Endodermal cell (in vitro differentiated cells): ENCODE results near the gene KCNT1. TPM values are rescaled to one million over a fixed set of nuclear protein-coding genes. Genes with fewer than 3 reads are reported as not detected.

Experiments
- DNase-seq: peaks from one replicate; pipeline ENCODE4 v3.0.0-alpha.2; 2017
- H3K27ac ChIP-seq: 2 replicates; pipeline ENCODE4 v1.5.1; 2013; ENCODE audit warnings: mild to moderate bottlenecking, low read depth, low read length, moderate library complexity
- H3K27me3 ChIP-seq: 2 replicates; pipeline ENCODE4 v1.6.1; 2013; ENCODE audit warnings: mild to moderate bottlenecking, low read length, moderate library complexity; ENCODE audit not compliant: insufficient read depth, control insufficient read depth, poor library complexity, severe bottlenecking
- H3K36me3 ChIP-seq: 2 replicates; pipeline ENCODE4 v1.7.0; 2013; ENCODE audit warnings: mild to moderate bottlenecking, low read length, moderate library complexity; ENCODE audit not compliant: control insufficient read depth, insufficient read depth
- H3K4me1 ChIP-seq: one replicate; pipeline ENCODE4 v1.7.0; 2013; ENCODE audit warnings: low read length; ENCODE audit not compliant: control insufficient read depth, insufficient read depth
- H3K4me3 ChIP-seq: 2 replicates; pipeline ENCODE4 v1.5.1; 2013; ENCODE audit warnings: mild to moderate bottlenecking, low read length, moderate library complexity
- H3K9ac ChIP-seq: 2 replicates; pipeline ENCODE4 v1.6.1; 2013; ENCODE audit warnings: mild to moderate bottlenecking, low read length, moderate library complexity; ENCODE audit not compliant: poor library complexity, severe bottlenecking; ENCODE audit errors: extremely low read depth
- H3K9me3 ChIP-seq: 2 replicates; pipeline ENCODE4 v1.6.1; 2013; ENCODE audit warnings: mild to moderate bottlenecking, low read length, moderate library complexity; ENCODE audit not compliant: control insufficient read depth
- H3K27ac Mint-ChIP-seq: 2 replicates; pipeline ENCODE4 v1.8.0; 2020; ENCODE audit warnings: mixed read lengths
- H3K27me3 Mint-ChIP-seq: 2 replicates; pipeline ENCODE4 v1.8.0; 2021; ENCODE audit warnings: mild to moderate bottlenecking, mixed read lengths; ENCODE audit not compliant: insufficient read depth
- H3K36me3 Mint-ChIP-seq: 2 replicates; pipeline ENCODE4 v1.8.0; 2020; ENCODE audit warnings: low read depth, mixed read lengths
- H3K4me1 Mint-ChIP-seq: 2 replicates; pipeline ENCODE4 v1.8.0; 2020; ENCODE audit warnings: mixed read lengths
- H3K4me3 Mint-ChIP-seq: 2 replicates; pipeline ENCODE4 v1.8.0; 2020; ENCODE audit warnings: mild to moderate bottlenecking, moderate library complexity, mixed read lengths
- H3K9me3 Mint-ChIP-seq: 2 replicates; pipeline ENCODE4 v1.8.0; 2020; ENCODE audit warnings: mild to moderate bottlenecking, mixed read lengths
- WGBS, 2 experiments: methylation state at CpG; one replicate each; pipeline versions ENCODE4 v1.1.5 to v1.1.7; 2013; ENCODE audit warnings: missing lambda C conversion rate in 2 of 2, mixed read lengths in 1 of 2; ENCODE audit not compliant: insufficient coverage in 1 of 2, insufficient read length in 1 of 2; 5-methylcytosine and 5-hydroxymethylcytosine counted together
- total RNA-seq, 2 donors: library from RNA; stranded (reverse); fragmentation: NEBNext Ultra II Directional in 1 of 2; extraction: Animal tissue kit (Norgen Biotek cat#: 25700) in 1 of 2; gene quantifications; 2 replicates in 1 of 2; 3 replicates in 1 of 2; pipeline ENCODE4 v1.2.1, GENCODE V29; 2021
- TF ChIP-seq, protein P1 (sequence below): fragments of 200-600 bp; sonication (generic); conservative IDR thresholded peaks from 2 replicates; pipeline ENCODE4 v1.5.0; 2021; ENCODE audit warnings: antibody characterized with exemption, mild to moderate bottlenecking

Gene KCNT1
- total RNA-seq, 2 donors from 2014 or later, result 0.15 TPM; not detected in 1

DNA sequence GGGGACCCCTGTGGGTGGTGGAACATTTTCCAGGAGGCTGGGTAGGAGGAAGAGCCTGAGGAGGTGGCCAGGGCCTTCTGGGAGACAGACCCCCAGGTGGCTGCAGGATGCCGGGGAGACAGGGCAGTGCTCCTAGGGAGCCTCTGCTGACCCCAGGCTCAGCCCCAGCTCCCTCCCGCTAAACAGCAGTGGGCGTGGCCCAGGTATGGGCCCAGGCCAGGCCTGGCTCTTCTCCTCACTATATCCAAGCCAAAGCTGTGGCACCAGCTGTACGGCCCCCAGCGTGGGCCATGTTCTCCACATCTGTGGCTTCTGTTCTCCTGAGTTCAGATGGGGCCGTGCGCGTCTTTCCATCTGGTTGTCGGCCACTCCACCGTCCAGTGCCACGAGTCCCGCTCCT, 58.5 kb downstream of the KCNT1 start:
- WGBS, 2 experiments, result 90 to 100% methylated on average over 10 to 12 of the region's 12 CpGs
- Mint-ChIP-seq H3K36me3 (no peaks in the 10 kb centered on the region), H3K27me3 (no peaks in the 10 kb centered on the region), H3K27ac (no peak overlapping the region), H3K4me3 (no peak overlapping the region), H3K4me1 (no peaks in the 10 kb centered on the region), H3K9me3 (peaks cover under 1% of the 10 kb centered on the region)
- Histone ChIP-seq H3K36me3 (no peaks in the 10 kb centered on the region), H3K9me3 (no peaks in the 10 kb centered on the region), H3K27me3 (no peaks in the 10 kb centered on the region), H3K27ac (no peak overlapping the region), H3K4me3 (no peak overlapping the region), H3K4me1 (no peaks in the 10 kb centered on the region), H3K9ac (no peak overlapping the region)
- TF ChIP-seq, protein P1, sequence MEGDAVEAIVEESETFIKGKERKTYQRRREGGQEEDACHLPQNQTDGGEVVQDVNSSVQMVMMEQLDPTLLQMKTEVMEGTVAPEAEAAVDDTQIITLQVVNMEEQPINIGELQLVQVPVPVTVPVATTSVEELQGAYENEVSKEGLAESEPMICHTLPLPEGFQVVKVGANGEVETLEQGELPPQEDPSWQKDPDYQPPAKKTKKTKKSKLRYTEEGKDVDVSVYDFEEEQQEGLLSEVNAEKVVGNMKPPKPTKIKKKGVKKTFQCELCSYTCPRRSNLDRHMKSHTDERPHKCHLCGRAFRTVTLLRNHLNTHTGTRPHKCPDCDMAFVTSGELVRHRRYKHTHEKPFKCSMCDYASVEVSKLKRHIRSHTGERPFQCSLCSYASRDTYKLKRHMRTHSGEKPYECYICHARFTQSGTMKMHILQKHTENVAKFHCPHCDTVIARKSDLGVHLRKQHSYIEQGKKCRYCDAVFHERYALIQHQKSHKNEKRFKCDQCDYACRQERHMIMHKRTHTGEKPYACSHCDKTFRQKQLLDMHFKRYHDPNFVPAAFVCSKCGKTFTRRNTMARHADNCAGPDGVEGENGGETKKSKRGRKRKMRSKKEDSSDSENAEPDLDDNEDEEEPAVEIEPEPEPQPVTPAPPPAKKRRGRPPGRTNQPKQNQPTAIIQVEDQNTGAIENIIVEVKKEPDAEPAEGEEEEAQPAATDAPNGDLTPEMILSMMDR, result no peak
- DNase-seq, result no peak

DNA sequence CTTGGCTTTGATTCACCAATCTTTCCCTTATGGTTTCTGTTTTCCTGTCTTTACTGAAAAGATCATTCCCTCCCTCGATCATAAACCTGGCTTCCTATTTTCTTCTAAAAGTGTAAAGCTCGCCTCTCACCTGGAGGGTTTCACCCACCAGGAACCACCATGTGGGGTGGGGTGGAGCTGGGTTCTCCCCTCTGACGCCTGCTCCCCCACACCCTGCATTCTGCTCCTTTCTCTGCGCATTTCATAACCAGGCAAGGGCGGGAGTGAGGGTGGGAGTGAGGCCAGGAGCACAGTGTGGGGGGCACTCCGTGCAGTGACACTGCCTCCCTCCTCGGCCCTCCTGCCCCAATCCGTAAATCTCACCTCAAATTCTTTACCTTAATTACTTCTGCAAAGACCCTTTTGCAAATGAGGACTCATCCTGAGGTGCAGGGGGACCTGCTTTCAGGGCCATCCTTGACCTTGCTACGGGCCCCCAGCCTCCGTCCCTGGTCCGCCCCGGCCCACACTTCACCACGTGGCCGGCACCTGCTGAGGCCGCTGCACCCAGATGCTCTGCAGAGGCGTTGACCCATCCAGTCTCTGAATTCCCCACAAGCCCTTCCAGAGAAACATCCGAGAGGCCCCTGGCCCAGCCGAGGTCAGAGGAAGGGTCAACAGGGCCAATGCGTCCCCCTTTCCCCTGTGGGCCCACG, 59.3 kb downstream of the KCNT1 start:
- TF ChIP-seq, protein P1, result no peak
- no peak overlapping the region for H3K27ac ChIP-seq
- H3K9me3 Mint-ChIP-seq, result peaks cover 7% of the 10 kb centered on the region
- no peaks in the 10 kb centered on the region for H3K4me1 Mint-ChIP-seq
- no peaks in the 10 kb centered on the region for H3K4me1 ChIP-seq
- H3K36me3 ChIP-seq, result no peaks in the 10 kb centered on the region
- no peak overlapping the region for H3K4me3 Mint-ChIP-seq
- H3K27me3 ChIP-seq, result no peaks in the 10 kb centered on the region
- no peak overlapping the region for H3K4me3 ChIP-seq
- H3K9ac ChIP-seq, result no peak overlapping the region
- H3K27ac Mint-ChIP-seq, result no peak overlapping the region
- no peak for DNase-seq
- H3K27me3 Mint-ChIP-seq, result no peaks in the 10 kb centered on the region
- H3K9me3 ChIP-seq, result no peaks in the 10 kb centered on the region
- no peaks in the 10 kb centered on the region for H3K36me3 Mint-ChIP-seq
- WGBS, 2 experiments, result 86 to 88% methylated on average over 6 to 20 of the region's 20 CpGs

DNA sequence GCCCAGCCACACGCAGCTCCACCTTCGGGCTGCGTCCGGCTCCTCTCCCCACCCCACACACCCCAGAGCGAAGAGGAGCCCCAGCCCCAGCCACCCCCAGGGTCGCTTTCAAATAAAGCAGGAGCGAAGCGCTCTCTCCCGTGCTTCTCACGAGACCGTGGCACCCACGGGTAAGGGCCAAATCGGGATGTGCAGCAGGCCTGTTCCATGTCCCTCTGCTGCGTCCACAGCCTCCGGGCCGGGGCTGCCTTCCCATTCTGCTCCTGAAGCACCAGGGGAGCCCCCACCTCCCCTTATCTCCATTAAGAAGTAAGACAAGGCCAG, 59.8 kb downstream of the KCNT1 start:
- DNase-seq, result no peak
- no peak overlapping the region for H3K4me3 Mint-ChIP-seq
- no peaks in the 10 kb centered on the region for H3K9me3 ChIP-seq
- H3K4me3 ChIP-seq, result no peak overlapping the region
- H3K4me1 Mint-ChIP-seq, result no peaks in the 10 kb centered on the region
- H3K27ac Mint-ChIP-seq, result no peak overlapping the region
- TF ChIP-seq, protein P1, result no peak
- H3K4me1 ChIP-seq, result no peaks in the 10 kb centered on the region
- H3K36me3 Mint-ChIP-seq, result no peaks in the 10 kb centered on the region
- no peak overlapping the region for H3K27ac ChIP-seq
- H3K27me3 ChIP-seq, result no peaks in the 10 kb centered on the region
- no peaks in the 10 kb centered on the region for H3K27me3 Mint-ChIP-seq
- 90 to 96% methylated on average over 5 to 16 of the region's 16 CpGs for WGBS, 2 experiments
- peaks cover 9% of the 10 kb centered on the region for H3K9me3 Mint-ChIP-seq
- no peak overlapping the region for H3K9ac ChIP-seq
- no peaks in the 10 kb centered on the region for H3K36me3 ChIP-seq
